NCI-H146 treated with DMSO at 0.1 percent for 48 hours (cell line): ENCODE measurements around the gene PARD3.
A peak's percentile ranks its signal among the peaks of the same experiment; 100 is the strongest.

ENCODE experiments used
- DNase-seq: peaks from one replicate; lab custom pipeline; 2025; ENCODE audit not compliant: unreplicated experiment; lab: John Stamatoyannopoulos, UW

Gene PARD3

GRCh38 chr10:34514290-34514689, 300.8 kb downstream of the PARD3 start:
- no peak for DNase-seq

DNA sequence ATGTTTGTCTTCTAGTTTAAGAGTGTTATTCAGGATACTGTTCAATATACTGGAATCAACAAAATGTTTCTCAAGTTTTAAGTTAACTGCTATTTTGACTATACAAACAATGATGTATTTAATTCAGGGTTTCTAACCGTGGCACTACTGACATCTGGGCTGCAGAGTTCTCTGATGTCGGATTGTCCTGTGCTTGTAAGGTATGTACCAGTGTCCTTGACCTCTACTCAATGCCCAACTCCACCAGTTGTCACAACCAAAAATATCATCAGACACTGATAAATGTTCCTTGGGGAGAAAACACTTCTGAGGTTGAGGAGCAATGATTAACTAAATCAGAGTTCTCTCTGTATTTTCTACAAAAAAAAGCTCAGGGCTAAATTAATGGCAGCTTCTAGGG, 301.5 kb downstream of the PARD3 start:
- DNase-seq = no peak

DNA sequence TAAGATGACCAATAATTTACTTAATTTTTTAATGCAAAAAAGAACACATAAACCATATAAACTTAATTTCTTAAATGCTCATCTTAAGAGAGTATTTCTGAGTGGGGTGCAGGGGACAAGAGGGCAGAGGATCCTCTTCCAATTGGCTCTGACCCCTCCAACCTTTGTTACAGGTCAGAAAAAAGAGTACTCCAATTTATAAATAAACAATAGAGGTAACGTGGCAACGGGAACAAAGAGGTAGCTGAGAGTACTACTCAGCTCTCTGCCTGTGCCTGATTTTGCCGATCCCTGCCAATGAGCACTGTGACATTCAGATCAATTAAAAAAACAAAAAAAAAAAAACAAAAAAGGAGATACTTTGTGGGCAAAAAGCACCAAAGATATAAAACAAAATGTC, 307.9 kb downstream of the PARD3 start:
- peak; percentile 96 for DNase-seq

- peak; percentile 73 for DNase-seq
Observed at GRCh38 chr10:34506786-34507185, 308.3 kb downstream of the PARD3 start.

DNA sequence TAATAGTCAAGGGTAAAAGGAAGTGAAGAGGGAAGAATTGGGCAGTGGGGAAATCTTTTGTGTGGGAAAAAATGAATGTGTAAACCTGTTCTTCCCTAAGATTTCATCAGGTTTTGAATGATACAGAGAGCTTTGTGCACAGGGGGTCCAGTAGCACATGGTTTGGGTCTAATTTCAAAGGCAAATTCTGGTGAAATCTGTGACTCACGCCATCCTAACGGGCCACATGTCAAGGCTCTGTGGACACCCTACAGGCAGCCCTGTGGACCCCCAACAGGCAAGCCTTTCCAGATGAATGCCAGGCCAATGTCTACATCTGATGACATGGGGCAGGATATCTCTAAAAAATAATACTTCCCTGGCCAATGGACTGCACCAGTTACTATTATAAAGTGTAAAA, 309.8 kb downstream of the PARD3 start:
- DNase-seq = no peak

DNA sequence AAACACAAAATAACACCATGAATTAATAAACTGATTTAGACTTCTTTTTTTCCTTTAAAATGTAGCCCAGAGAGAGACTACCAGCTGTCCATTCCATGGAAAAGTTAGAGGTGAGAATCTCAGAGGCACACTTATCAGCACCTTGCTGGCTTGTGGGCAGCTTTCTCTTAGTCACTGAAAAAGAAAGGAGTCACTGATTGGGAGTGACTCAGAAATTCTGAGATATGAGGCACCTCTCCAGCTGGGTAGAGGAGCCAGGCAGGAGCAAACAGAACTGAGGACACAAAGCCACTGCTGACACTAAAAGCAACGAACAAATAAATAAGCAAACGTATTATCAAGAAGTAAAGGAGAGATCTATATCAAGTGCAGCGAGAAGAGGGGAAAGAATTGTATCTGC, 310.6 kb downstream of the PARD3 start:
- peak; percentile 50 for DNase-seq

DNA sequence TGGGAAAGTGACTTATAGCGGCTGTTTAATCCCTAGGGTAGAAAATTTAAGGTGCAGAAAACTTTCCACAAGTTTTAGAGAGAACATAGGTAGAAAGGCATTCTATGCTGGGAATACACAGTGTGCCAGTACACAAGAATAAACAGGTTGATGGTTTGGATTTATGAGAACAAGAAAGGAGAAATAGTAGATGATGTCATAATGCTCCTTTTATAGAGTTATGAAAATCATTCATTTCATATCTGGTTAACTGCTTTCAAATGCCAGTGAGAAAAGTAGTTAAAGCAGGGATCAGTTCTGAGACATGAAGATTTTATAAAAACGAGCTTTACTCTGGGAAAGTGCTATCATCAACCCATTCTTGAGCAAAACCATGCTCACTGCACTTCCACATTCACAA, 311.4 kb downstream of the PARD3 start:
- no peak for DNase-seq

DNA sequence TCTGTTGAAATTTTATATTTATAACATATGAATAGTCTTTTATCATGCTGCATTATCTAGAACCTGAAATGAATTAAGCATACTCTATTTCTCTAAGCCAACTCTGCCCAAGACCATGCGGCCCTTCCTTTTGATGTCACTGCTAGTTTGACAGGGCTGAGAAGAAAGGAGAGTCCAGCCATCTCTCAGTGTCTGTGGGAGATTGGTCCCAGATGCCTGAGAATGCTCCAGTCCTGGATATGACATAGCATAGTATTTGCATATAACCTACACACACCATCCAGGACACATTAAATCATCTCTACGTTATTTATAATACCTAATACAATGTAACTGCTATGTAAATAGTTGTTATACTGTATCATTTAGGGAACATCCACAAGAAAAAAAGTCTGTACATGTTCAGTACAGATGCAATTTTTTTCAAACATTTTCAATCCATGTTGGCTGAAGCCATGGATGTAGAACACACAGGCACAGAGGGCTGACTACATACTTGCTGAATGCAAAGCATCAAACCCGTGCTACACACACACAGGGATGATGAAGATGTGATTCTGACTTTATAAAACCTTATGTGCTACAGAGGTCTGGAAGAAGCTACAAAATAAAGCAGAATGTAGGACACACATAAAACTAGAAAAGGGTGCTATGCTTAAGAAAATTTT, 315.4 kb downstream of the PARD3 start:
- DNase-seq = no peak

DNA sequence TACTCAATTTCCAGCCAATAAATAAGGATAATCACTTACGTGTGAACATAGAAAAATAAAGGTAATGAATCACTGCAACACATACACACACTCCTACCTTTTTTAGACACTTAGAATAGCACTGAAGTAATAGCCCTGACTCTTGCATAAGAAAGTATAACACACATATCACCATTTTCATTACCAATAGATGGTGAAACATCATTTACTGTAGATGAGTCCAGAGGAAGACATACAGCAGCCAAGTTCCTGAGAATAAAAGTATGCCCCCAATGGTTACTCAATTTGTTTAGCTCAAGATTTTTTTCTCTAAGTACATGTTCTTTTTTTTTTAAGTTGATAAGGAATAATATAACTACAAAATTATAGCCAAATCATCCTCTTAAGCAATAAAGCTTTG, 316.3 kb downstream of the PARD3 start:
- DNase-seq = no peak

DNA sequence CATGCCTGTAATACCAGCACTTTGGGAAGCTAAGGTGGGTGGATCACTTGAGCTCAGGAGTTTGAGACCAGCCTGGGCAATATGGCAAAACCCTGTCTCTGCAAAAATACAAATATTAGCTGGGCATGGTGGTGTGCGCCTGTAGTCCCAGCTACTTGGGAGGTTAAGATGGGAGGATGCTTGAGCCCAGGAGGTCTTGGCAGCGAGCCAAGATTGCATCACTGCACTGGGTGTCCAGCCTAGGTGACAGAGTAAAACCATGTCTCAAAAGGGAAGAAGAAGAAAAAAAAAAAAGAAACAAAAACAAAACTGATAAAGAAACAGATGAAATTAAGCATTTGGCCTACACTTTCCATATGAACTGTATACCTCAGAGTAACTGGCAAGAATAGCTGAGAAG, 319.2 kb downstream of the PARD3 start:
- no peak for DNase-seq

DNA sequence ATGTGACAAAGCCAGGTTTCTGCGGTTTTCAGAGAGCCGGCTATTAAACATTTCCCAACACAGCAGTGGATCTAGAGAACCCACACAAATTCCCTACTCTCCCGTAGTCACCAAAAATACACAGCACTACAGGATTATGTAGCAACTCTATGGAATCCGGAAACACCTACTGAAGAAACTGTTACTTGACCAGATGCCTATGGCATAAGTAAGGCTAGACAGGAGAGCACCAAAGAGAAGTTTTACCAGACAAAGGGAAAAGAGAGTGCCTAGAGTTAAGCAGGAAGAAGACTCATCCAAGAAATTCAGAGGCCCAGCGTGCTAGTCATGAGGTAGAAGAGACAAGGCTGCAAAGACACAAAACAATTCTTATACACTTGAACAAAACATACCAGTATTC, 321.1 kb downstream of the PARD3 start:
- DNase-seq = no peak

GRCh38 chr10:34492081-34492480, 323.0 kb downstream of the PARD3 start:
- peak; percentile 87 for DNase-seq

DNA sequence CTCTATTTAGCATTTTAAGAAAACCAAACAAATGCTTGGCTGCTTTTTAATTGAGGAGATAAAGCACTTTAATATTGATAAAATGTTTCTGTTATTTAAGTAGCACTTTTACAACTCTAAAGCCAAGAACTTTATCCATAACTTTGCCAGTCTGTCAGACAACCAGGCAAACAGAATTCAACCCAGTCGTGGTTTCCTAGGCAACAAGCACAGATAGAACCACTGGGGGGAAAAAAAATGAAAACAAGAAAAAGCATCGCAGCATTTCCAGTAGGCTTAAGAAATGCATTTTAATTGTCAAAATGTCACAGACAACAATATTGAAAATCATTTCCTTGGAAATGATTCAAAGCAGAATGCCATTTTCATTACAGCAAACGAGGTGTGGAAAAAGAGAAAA, 323.4 kb downstream of the PARD3 start:
- DNase-seq = peak; percentile 49

- DNase-seq = peak; percentile 55
Observed at GRCh38 chr10:34489973-34490745, 324.9 kb downstream of the PARD3 start.

GRCh38 chr10:34489411-34489810, 325.7 kb downstream of the PARD3 start:
- DNase-seq = no peak

DNA sequence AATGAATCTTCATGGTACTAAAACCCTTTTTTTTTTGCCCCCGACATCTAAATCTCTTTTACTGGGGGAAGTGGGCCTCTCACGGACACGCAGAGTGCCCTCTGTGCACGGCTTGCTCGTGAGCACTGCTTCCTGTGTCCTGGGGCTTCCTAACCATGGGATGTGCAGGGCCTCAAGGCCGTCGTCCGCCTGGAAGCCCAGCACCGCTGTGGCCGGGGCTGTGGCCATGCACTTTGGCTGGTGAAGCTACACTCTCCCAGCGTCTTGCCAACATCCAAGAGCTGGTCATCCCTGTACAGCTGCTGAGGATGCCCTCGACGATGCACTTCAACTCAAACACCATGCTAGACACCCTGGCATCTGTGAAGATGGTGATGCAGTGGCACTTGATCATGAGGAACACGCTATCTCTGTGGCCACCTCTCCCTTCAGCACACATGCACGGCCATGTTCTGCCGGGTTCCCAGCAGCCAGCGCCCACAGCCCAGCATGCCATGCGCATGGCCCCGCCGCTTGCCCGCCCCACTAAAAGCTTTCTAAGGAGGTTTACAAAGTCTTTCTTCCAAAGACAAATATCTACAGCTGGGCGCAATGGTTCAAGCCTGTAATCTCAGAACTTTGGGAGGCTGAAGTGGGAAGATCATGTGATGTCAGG, 326.5 kb downstream of the PARD3 start:
- no peak for DNase-seq

DNA sequence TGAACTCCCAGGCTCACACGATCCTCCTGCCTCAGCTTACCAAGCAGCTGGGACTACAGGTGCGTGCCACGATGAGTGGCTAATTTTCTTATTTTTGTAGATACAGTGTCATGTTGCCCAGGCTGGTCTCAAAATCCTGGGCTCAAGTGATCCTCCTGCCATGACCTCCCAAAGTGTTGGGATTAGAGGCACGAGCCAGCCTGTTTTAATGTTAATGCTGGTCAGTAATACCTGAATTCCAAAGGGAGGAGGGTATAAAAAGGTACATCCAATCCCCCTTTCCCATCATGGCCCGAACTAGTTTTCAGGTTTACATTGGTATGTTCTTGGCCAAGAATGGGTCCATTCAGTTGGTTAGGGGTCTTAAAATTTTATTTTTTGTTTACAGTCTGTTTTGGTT, 329.1 kb downstream of the PARD3 start:
- DNase-seq = no peak

DNA sequence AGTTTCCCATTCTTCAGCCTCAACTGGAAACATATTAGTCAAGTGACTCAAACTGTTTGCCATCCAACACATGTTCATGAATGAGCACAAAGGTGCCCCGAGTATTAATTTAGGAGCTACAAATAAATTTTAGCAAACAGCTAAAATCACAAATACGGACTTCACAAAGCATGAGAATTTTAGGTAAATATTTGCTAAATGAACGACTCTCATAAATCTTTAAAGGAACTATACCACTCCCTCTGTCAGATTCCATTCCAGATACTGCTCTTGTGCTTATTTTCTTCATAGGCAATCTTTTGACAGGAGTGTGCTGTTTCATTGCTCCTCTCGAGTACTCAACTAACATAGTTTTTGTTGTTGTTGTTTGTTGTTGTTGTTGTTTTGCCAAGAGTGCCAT, 330.9 kb downstream of the PARD3 start:
- DNase-seq = no peak

DNA sequence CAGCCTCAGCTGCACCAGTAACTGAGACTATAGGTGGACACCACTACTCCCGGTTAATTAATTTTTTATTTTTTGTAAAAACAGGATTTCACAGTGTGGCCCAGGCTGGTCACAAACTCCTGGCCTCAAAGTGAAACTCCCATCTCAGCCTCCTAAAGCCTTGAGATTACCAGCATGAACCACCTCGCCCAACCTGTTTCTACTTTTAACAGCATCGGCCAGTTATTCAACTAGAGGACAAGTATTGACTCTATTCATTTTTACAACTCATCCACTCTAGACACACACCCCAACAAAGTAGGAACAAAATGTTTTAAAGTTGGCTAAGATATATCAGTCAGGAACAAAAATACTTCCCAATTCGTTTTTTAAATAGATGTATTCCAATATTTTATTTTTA, 334.8 kb downstream of the PARD3 start:
- DNase-seq = no peak

- DNase-seq = no peak
Observed at GRCh38 chr10:34479520-34480179, 335.4 kb downstream of the PARD3 start.

GRCh38 chr10:34477249-34477648, 337.8 kb downstream of the PARD3 start:
- DNase-seq = peak; percentile 22

GRCh38 chr10:34476608-34477007, 338.5 kb downstream of the PARD3 start:
- no peak for DNase-seq
